VCaP (cell line): ENCODE measurements around the gene HDAC9.

Experiments used
- H3K27ac ChIP-seq: fragments of 450-650 bp; 2 replicates; pipeline ENCODE4 v1.5.1; 2017
- CTCF ChIP-seq: fragments of 450-650 bp; conservative IDR thresholded peaks from 2 replicates; pipeline ENCODE4 v1.5.1; 2017; ENCODE audit warnings: mild to moderate bottlenecking, moderate library complexity

HDAC9 gene

GRCh38 chr7:18597754-18598153 lies 102.2 kb downstream of the HDAC9 start:
- TF ChIP-seq CTCF = no peak
- no peak overlapping the region for H3K27ac ChIP-seq

DNA sequence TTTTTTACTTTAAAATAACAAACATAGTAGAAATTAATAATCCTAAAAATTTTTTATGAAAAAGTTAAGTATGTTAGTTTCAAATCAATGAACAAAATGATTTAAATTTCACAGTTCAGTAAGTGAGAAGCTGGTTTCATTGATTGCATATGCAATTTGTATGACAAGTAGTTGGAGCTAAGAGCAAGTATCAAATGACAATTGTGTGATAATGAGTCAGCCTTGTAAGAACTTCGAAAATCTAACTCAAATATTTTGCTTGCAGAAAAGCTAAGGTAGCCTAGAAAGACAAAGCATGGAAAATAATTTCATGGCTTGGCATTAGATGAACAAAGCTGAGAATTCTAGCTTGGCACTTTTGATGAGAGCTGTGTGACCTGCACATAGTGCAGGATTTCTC lies 111.5 kb downstream of the HDAC9 start:
- H3K27ac ChIP-seq = no peak overlapping the region
- no peak for TF ChIP-seq CTCF

DNA sequence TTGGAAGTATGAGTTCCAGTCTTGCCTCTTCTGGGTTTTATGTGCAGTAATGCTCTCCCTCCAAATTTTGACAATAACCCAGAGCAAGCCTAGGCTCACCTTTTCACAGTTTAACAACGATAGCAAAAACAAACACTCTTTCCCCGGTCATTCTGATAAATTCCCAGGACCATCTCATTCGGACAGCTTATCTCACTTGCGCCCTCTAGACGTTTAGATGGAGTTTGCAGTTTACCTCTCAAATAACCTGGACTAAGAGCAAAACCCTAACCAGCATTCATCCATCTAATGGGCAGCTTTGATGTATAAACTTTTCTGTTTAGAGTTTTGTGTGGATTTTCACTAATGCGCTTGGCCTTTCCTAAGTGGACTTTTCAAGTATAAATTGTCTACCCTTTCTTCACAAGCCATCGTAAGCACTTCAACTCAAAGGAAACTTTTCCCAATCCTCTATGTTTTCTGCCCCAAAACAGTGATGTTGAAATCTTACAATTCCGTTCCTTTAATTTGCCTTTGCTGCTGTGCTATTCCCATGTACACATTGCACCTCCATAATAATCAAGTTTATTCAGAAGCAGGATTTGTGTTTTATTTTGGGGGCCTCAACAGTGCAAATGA lies 114.9 kb downstream of the HDAC9 start:
- no peak overlapping the region for H3K27ac ChIP-seq
- TF ChIP-seq CTCF = peak; percentile 75

GRCh38 chr7:18614841-18615240 lies 119.3 kb downstream of the HDAC9 start:
- no peak for TF ChIP-seq CTCF
- no peak overlapping the region for H3K27ac ChIP-seq

DNA sequence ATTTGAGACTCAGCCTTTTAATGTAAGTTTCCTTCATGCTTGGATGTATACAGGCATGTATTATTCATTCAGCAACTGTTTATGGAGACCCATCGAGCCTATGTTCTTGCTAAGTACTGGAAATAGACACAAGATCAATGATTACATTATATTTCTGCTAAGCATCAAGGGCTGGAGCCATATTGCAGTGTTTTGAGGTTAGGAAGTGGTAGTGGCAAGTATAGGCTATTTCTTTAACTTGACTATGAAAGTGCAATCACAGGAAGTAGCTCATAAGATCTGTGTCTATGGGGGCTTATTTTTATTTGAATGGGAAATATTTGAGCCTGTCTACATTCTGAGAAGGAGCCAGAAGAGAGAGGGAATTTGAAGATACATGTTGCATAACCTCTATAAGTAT lies 123.8 kb downstream of the HDAC9 start:
- no peak for TF ChIP-seq CTCF
- no peak overlapping the region for H3K27ac ChIP-seq

- H3K27ac ChIP-seq = no peak overlapping the region
Measured at GRCh38 chr7:18623389-18623788, 127.8 kb downstream of the HDAC9 start.

GRCh38 chr7:18624459-18624858 lies 128.9 kb downstream of the HDAC9 start:
- no peak overlapping the region for H3K27ac ChIP-seq
- no peak for TF ChIP-seq CTCF

More at GRCh38 chr7:18623389-18623788, 127.8 kb downstream of the HDAC9 start:
- TF ChIP-seq CTCF = no peak
